ENCODE measurements around the gene PCDH9.

- TF ChIP-seq, protein P1, sequence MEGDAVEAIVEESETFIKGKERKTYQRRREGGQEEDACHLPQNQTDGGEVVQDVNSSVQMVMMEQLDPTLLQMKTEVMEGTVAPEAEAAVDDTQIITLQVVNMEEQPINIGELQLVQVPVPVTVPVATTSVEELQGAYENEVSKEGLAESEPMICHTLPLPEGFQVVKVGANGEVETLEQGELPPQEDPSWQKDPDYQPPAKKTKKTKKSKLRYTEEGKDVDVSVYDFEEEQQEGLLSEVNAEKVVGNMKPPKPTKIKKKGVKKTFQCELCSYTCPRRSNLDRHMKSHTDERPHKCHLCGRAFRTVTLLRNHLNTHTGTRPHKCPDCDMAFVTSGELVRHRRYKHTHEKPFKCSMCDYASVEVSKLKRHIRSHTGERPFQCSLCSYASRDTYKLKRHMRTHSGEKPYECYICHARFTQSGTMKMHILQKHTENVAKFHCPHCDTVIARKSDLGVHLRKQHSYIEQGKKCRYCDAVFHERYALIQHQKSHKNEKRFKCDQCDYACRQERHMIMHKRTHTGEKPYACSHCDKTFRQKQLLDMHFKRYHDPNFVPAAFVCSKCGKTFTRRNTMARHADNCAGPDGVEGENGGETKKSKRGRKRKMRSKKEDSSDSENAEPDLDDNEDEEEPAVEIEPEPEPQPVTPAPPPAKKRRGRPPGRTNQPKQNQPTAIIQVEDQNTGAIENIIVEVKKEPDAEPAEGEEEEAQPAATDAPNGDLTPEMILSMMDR (IDR thresholded peaks at IDR 0.05; ENCODE audit: insufficient read depth, low read depth, low read length): no peak
- TF ChIP-seq EZH2 (IDR thresholded peaks at IDR 0.05; ENCODE audit: insufficient read depth, low read length): no peak
Observed at GRCh38 chr13:66462187-66462586, 767.9 kb downstream of the PCDH9 start.

Data from astrocyte (in vitro differentiated cells and primary cell).